Osteoblast (primary cell): ENCODE measurements around the gene FOSB. TPM values are rescaled to one million over a fixed set of nuclear protein-coding genes. Genes with fewer than 3 reads are reported as not detected.

Experiments
- DNase-seq: peaks from one replicate; pipeline ENCODE4 v3.0.0; 2011; ENCODE audit warnings: low spot score, mixed read lengths; ENCODE audit not compliant: insufficient read length; ENCODE audit errors: missing footprints
- H2AFZ ChIP-seq: 2 replicates; pipeline ENCODE4 v1.6.0; 2011; ENCODE audit warnings: mild to moderate bottlenecking, low read length
- H3K27ac ChIP-seq: 2 replicates; pipeline ENCODE4 v1.5.1; 2011; ENCODE audit warnings: mild to moderate bottlenecking, low read depth, low read length, moderate library complexity
- H3K27me3 ChIP-seq: 2 replicates; pipeline ENCODE4 v1.6.0; 2012; ENCODE audit warnings: mild to moderate bottlenecking, control low read depth, inconsistent platforms, low read length, moderate library complexity; ENCODE audit not compliant: insufficient read depth
- H3K36me3 ChIP-seq: 2 replicates; pipeline ENCODE4 v1.5.1; 2011; ENCODE audit warnings: mild to moderate bottlenecking, low read length, control low read depth, moderate library complexity; ENCODE audit not compliant: insufficient read depth
- H3K4me1 ChIP-seq: 2 replicates; pipeline ENCODE4 v1.5.1; 2011; ENCODE audit warnings: mild to moderate bottlenecking, low read length, control low read depth, moderate library complexity; ENCODE audit not compliant: insufficient read depth
- H3K4me2 ChIP-seq: 2 replicates; pipeline ENCODE4 v1.6.0; 2011; ENCODE audit warnings: mild to moderate bottlenecking, low read length; ENCODE audit not compliant: insufficient read depth
- H3K4me3 ChIP-seq: fragments of 200-600 bp; sonication (generic); 3 replicates; pipeline ENCODE4 v1.5.1; 2012; ENCODE audit warnings: mild to moderate bottlenecking, low read length, inconsistent platforms; ENCODE audit not compliant: insufficient read depth
- H3K79me2 ChIP-seq: 2 replicates; pipeline ENCODE4 v1.6.0; 2012; ENCODE audit warnings: mild to moderate bottlenecking, low read length, control low read depth, inconsistent platforms; ENCODE audit not compliant: insufficient read depth
- H3K9me3 ChIP-seq: 2 replicates; pipeline ENCODE4 v1.5.1; 2011; ENCODE audit warnings: low read depth, low read length, control low read depth
- H4K20me1 ChIP-seq: 2 replicates; pipeline ENCODE4 v1.6.0; 2012; ENCODE audit warnings: mild to moderate bottlenecking, low read length, control low read depth; ENCODE audit not compliant: insufficient read depth
- CTCF ChIP-seq: IDR thresholded peaks from 2 replicates; pipeline ENCODE4 v1.5.1; 2011; ENCODE audit warnings: mild to moderate bottlenecking, low read depth, low read length, moderate library complexity; ENCODE audit errors: extremely low read depth
- total RNA-seq: library from RNA; depleted of rRNA; stranded (reverse); fragments of >200 nt; gene quantifications from 2 replicates; pipeline ENCODE4 v1.2.3, GENCODE V29; 2012

FOSB gene
- total RNA-seq, 1 donor, result 3.3 TPM

GRCh38 chr19:45468803-45469131 lies 971 bp downstream of the FOSB start:
- H4K20me1 ChIP-seq, result peaks cover 5% of the 10 kb centered on the region
- peak; percentile 90 for DNase-seq
- TF ChIP-seq CTCF, result no peak
- peak overlapping the region; percentile 95 for H3K4me3 ChIP-seq
- peaks cover 41% of the 10 kb centered on the region for H3K79me2 ChIP-seq
- peak overlapping the region; percentile 100 for H3K4me2 ChIP-seq
- no peak overlapping the region for H2AFZ ChIP-seq
- H3K36me3 ChIP-seq, result peaks cover 8% of the 10 kb centered on the region
- H3K27ac ChIP-seq, result peak overlapping the region; percentile 97
- H3K9me3 ChIP-seq, result no peaks in the 10 kb centered on the region
- H3K27me3 ChIP-seq, result no peaks in the 10 kb centered on the region
- peaks cover 21% of the 10 kb centered on the region for H3K4me1 ChIP-seq

GRCh38 chr19:45469132-45469944 lies 1.5 kb downstream of the FOSB start:
- Histone ChIP-seq H2AFZ (no peak overlapping the region), H3K4me2 (peak overlapping the region; percentile 100), H3K4me3 (peak overlapping the region; percentile 95), H3K27ac (peak overlapping the region; percentile 97), H3K79me2 (peaks cover 45% of the 10 kb centered on the region), H3K36me3 (peaks cover 8% of the 10 kb centered on the region), H3K9me3 (no peaks in the 10 kb centered on the region), H3K4me1 (peaks cover 21% of the 10 kb centered on the region), H3K27me3 (no peaks in the 10 kb centered on the region), H4K20me1 (peaks cover 5% of the 10 kb centered on the region)
- peak; percentile 99 for DNase-seq
- TF ChIP-seq CTCF, result no peak

GRCh38 chr19:45469945-45470761 lies 2.4 kb downstream of the FOSB start:
- peak; percentile 93 for DNase-seq
- no peak for TF ChIP-seq CTCF
- H3K4me1 ChIP-seq, result peaks cover 21% of the 10 kb centered on the region
- H2AFZ ChIP-seq, result no peak overlapping the region
- H3K79me2 ChIP-seq, result peaks cover 47% of the 10 kb centered on the region
- no peaks in the 10 kb centered on the region for H3K9me3 ChIP-seq
- H3K4me2 ChIP-seq, result peak overlapping the region; percentile 100
- no peaks in the 10 kb centered on the region for H3K27me3 ChIP-seq
- H4K20me1 ChIP-seq, result peaks cover 5% of the 10 kb centered on the region
- peaks cover 8% of the 10 kb centered on the region for H3K36me3 ChIP-seq
- peak overlapping the region; percentile 97 for H3K27ac ChIP-seq
- peak overlapping the region; percentile 95 for H3K4me3 ChIP-seq

- Histone ChIP-seq H2AFZ (no peak overlapping the region), H4K20me1 (peaks cover 5% of the 10 kb centered on the region), H3K27ac (peak overlapping the region; percentile 97), H3K79me2 (peaks cover 47% of the 10 kb centered on the region), H3K27me3 (no peaks in the 10 kb centered on the region), H3K9me3 (no peaks in the 10 kb centered on the region), H3K4me2 (peak overlapping the region; percentile 100), H3K36me3 (peaks cover 8% of the 10 kb centered on the region), H3K4me1 (peaks cover 21% of the 10 kb centered on the region), H3K4me3 (peak overlapping the region; percentile 95)
- TF ChIP-seq CTCF, result no peak
- peak; percentile 51 for DNase-seq
Observed at GRCh38 chr19:45470762-45471081, 2.9 kb downstream of the FOSB start.
